Measurements from ENCODE around the gene TTC33.

TTC33 gene

GRCh38 chr5:40601198-40601868 lies 154.4 kb downstream of the TTC33 start:
- peak overlapping the region; percentile 0 for H3K4me2 ChIP-seq (ENCODE audit: low read depth, low read length, poor library complexity, severe bottlenecking)
- H3K36me3 ChIP-seq (ENCODE audit: insufficient read depth, low read length): no peaks in the 10 kb centered on the region
- no peaks in the 10 kb centered on the region for H3K79me2 ChIP-seq (ENCODE audit: insufficient read depth, low read length)
- no peaks in the 10 kb centered on the region; the same call in 1 of the 2 replicates for H3F3A ChIP-seq (ENCODE audit: low read depth)
- no peak for TF ChIP-seq CTCF (conservative IDR thresholded peaks at IDR 0.05; ENCODE audit: low read length)
- no peak for TF ChIP-seq EZH2phosphoT487 (IDR thresholded peaks at IDR 0.05; ENCODE audit: borderline replicate concordance)
- H2AFZ ChIP-seq (ENCODE audit: low read length): no peak overlapping the region
- H3K9me3 ChIP-seq (ENCODE audit: insufficient read depth, low read depth, low read length): no peaks in the 10 kb centered on the region
- no peaks in the 10 kb centered on the region for H3K9me2 ChIP-seq (replicated peaks; ENCODE audit: low read depth, low read length)
- no peaks in the 10 kb centered on the region for H4K20me1 ChIP-seq (ENCODE audit: insufficient read depth, low read length, poor library complexity, severe bottlenecking)
- no peak overlapping the region for H3K9ac ChIP-seq (ENCODE audit: low read depth, low read length, poor library complexity, severe bottlenecking)
- no peaks in the 10 kb centered on the region for H3K27me3 ChIP-seq (ENCODE audit: insufficient read depth, low read length, poor library complexity, severe bottlenecking)
- peaks cover 48% of the 10 kb centered on the region for H3K4me1 ChIP-seq (ENCODE audit: insufficient read depth, low read length, poor library complexity, severe bottlenecking)
- H3K4me3 ChIP-seq (ENCODE audit: low read length, poor library complexity, severe bottlenecking): no peak overlapping the region

- no peaks in the 10 kb centered on the region for H3K79me2 ChIP-seq (ENCODE audit: insufficient read depth, low read length)
- no peak overlapping the region for H3K4me3 ChIP-seq (ENCODE audit: low read length, poor library complexity, severe bottlenecking)
- no peaks in the 10 kb centered on the region for H3K27me3 ChIP-seq (ENCODE audit: insufficient read depth, low read length, poor library complexity, severe bottlenecking)
- H3K4me2 ChIP-seq (ENCODE audit: low read depth, low read length, poor library complexity, severe bottlenecking): no peak overlapping the region
- no peak overlapping the region for H2AFZ ChIP-seq (ENCODE audit: low read length)
- H3K9me2 ChIP-seq (replicated peaks; ENCODE audit: low read depth, low read length): no peaks in the 10 kb centered on the region
- H4K20me1 ChIP-seq (ENCODE audit: insufficient read depth, low read length, poor library complexity, severe bottlenecking): no peaks in the 10 kb centered on the region
- H3K36me3 ChIP-seq (ENCODE audit: insufficient read depth, low read length): no peaks in the 10 kb centered on the region
- H3K9ac ChIP-seq (ENCODE audit: low read depth, low read length, poor library complexity, severe bottlenecking): no peak overlapping the region
- H3F3A ChIP-seq (ENCODE audit: low read depth): no peaks in the 10 kb centered on the region
- TF ChIP-seq CTCF (conservative IDR thresholded peaks at IDR 0.05; ENCODE audit: low read length) (no peak), EZH2phosphoT487 (IDR thresholded peaks at IDR 0.05; ENCODE audit: borderline replicate concordance) (no peak)
- H3K9me3 ChIP-seq (ENCODE audit: insufficient read depth, low read depth, low read length): no peaks in the 10 kb centered on the region
- H3K4me1 ChIP-seq (ENCODE audit: insufficient read depth, low read length, poor library complexity, severe bottlenecking): peaks cover 40% of the 10 kb centered on the region
These were observed 155.4 kb downstream of the TTC33 start for GRCh38 chr5:40600383-40600782.

GRCh38 chr5:40599676-40600075 lies 156.1 kb downstream of the TTC33 start:
- no peaks in the 10 kb centered on the region for H3F3A ChIP-seq (ENCODE audit: low read depth)
- H3K9me2 ChIP-seq (replicated peaks; ENCODE audit: low read depth, low read length): no peaks in the 10 kb centered on the region
- H4K20me1 ChIP-seq (ENCODE audit: insufficient read depth, low read length, poor library complexity, severe bottlenecking): no peaks in the 10 kb centered on the region
- TF ChIP-seq EZH2phosphoT487 (IDR thresholded peaks at IDR 0.05; ENCODE audit: borderline replicate concordance) (no peak), CTCF (conservative IDR thresholded peaks at IDR 0.05; ENCODE audit: low read length) (no peak)
- H3K4me2 ChIP-seq (ENCODE audit: low read depth, low read length, poor library complexity, severe bottlenecking): no peak overlapping the region
- H3K4me1 ChIP-seq (ENCODE audit: insufficient read depth, low read length, poor library complexity, severe bottlenecking): peaks cover 35% of the 10 kb centered on the region
- H2AFZ ChIP-seq (ENCODE audit: low read length): no peak overlapping the region
- H3K9me3 ChIP-seq (ENCODE audit: insufficient read depth, low read depth, low read length): no peaks in the 10 kb centered on the region
- H3K9ac ChIP-seq (ENCODE audit: low read depth, low read length, poor library complexity, severe bottlenecking): no peak overlapping the region
- no peaks in the 10 kb centered on the region for H3K27me3 ChIP-seq (ENCODE audit: insufficient read depth, low read length, poor library complexity, severe bottlenecking)
- H3K36me3 ChIP-seq (ENCODE audit: insufficient read depth, low read length): no peaks in the 10 kb centered on the region
- no peaks in the 10 kb centered on the region for H3K79me2 ChIP-seq (ENCODE audit: insufficient read depth, low read length)
- H3K4me3 ChIP-seq (ENCODE audit: low read length, poor library complexity, severe bottlenecking): no peak overlapping the region
